ENCODE data around the gene SLC41A2. TPM values are rescaled to one million over a fixed set of nuclear protein-coding genes. Genes with fewer than 3 reads are reported as not detected.

Gene SLC41A2
- polyA plus RNA-seq, 2 of the 4 experiments (the other 2 are of a cell fraction), result 14.6 to 14.8 TPM

DNA sequence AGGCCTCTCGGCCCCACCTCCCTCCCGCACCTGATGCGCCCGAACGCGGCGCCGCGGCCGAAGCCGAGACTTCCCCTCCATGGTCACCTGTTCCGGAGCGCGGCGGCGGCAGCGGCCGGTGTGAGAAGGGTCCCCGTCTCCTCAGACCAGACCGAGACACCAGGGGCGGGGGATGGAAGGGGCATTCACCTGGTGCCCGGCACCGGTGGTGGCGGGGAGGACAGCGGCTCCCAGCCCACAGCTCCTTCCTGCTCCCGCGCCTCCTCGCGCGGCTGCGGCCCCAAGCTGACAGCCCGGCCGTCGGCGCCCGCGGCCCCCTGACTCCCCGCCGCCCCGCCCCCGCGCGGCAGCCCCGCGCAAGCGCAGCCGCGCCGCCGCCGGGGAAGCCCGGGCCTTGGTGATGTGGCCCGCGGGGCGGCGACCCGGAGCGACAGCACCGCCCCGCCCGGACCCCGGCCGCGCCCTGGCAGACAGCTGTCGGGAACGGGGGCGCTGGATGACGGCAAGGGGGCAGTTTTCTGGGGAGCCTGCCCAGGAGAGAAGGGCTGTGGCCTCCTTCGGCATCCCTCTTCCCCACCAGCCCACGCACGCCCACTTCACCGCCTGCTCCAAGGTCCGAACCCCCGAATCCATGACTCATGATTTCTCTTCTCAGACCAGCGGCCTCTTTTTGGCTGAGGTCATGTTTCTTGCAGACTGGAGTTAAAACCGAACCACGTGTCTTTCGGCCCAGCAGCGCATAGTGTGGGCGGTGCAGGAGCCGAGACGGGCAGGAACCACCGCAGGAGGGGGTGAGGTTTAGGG, at the start of gene SLC41A2 (continued):
- TF ChIP-seq, protein P1, sequence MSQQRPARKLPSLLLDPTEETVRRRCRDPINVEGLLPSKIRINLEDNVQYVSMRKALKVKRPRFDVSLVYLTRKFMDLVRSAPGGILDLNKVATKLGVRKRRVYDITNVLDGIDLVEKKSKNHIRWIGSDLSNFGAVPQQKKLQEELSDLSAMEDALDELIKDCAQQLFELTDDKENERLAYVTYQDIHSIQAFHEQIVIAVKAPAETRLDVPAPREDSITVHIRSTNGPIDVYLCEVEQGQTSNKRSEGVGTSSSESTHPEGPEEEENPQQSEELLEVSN (IDR thresholded peaks at IDR 0.05; ENCODE audit: borderline replicate concordance, low read depth), result no peak
- TF ChIP-seq SREBF2 (IDR thresholded peaks at IDR 0.05) (no peak), RFX5 (IDR thresholded peaks at IDR 0.05) (0 out of 2 replicates have a peak, but pooled peaks have one; percentile 31), SMC3 (IDR thresholded peaks at IDR 0.05) (no peak; the same call in 2 of the 3 replicates), EP300 (IDR thresholded peaks at IDR 0.05) (no peak), ZNF302 (CRISPR knock-in tag; IDR thresholded peaks at IDR 0.05) (no peak), KDM1A (IDR thresholded peaks at IDR 0.05; ENCODE audit: low read depth) (no peak), RARB (CRISPR knock-in tag; IDR thresholded peaks at IDR 0.05) (no peak), CBX8 (IDR thresholded peaks at IDR 0.05) (no peak), PHF8 (IDR thresholded peaks at IDR 0.05; ENCODE audit: borderline replicate concordance, low read depth) (peak; percentile 85; the same call in 1 of the 2 replicates), TP53 (CRISPR knock-in tag; IDR thresholded peaks at IDR 0.05) (no peak), JUN (IDR thresholded peaks at IDR 0.05) (peak; percentile 53 to 78; a peak in 3 of 5 replicates), HOXA7 (CRISPR knock-in tag; IDR thresholded peaks at IDR 0.05) (no peak), FOXS1 (CRISPR knock-in tag; IDR thresholded peaks at IDR 0.05) (no peak), MYC (IDR thresholded peaks at IDR 0.05; ENCODE audit: borderline replicate concordance, low read length) (peak; percentile 91; the same call in 1 of the 2 replicates), CBX2 (IDR thresholded peaks at IDR 0.05; ENCODE audit: borderline replicate concordance, low read depth) (no peak), ESRRA (IDR thresholded peaks at IDR 0.05; ENCODE audit: borderline replicate concordance, low read length) (no peak), NPAS2 (CRISPR knock-in tag; IDR thresholded peaks at IDR 0.05; ENCODE audit: borderline replicate concordance) (no peak)
- TF ChIP-seq, protein P2, sequence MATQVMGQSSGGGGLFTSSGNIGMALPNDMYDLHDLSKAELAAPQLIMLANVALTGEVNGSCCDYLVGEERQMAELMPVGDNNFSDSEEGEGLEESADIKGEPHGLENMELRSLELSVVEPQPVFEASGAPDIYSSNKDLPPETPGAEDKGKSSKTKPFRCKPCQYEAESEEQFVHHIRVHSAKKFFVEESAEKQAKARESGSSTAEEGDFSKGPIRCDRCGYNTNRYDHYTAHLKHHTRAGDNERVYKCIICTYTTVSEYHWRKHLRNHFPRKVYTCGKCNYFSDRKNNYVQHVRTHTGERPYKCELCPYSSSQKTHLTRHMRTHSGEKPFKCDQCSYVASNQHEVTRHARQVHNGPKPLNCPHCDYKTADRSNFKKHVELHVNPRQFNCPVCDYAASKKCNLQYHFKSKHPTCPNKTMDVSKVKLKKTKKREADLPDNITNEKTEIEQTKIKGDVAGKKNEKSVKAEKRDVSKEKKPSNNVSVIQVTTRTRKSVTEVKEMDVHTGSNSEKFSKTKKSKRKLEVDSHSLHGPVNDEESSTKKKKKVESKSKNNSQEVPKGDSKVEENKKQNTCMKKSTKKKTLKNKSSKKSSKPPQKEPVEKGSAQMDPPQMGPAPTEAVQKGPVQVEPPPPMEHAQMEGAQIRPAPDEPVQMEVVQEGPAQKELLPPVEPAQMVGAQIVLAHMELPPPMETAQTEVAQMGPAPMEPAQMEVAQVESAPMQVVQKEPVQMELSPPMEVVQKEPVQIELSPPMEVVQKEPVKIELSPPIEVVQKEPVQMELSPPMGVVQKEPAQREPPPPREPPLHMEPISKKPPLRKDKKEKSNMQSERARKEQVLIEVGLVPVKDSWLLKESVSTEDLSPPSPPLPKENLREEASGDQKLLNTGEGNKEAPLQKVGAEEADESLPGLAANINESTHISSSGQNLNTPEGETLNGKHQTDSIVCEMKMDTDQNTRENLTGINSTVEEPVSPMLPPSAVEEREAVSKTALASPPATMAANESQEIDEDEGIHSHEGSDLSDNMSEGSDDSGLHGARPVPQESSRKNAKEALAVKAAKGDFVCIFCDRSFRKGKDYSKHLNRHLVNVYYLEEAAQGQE (IDR thresholded peaks at IDR 0.05), result no peak
- TF ChIP-seq, protein P3, sequence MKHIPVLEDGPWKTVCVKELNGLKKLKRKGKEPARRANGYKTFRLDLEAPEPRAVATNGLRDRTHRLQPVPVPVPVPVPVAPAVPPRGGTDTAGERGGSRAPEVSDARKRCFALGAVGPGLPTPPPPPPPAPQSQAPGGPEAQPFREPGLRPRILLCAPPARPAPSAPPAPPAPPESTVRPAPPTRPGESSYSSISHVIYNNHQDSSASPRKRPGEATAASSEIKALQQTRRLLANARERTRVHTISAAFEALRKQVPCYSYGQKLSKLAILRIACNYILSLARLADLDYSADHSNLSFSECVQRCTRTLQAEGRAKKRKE (CRISPR knock-in tag; IDR thresholded peaks at IDR 0.05; ENCODE audit: low read depth), result no peak
- TF ChIP-seq, protein P4, sequence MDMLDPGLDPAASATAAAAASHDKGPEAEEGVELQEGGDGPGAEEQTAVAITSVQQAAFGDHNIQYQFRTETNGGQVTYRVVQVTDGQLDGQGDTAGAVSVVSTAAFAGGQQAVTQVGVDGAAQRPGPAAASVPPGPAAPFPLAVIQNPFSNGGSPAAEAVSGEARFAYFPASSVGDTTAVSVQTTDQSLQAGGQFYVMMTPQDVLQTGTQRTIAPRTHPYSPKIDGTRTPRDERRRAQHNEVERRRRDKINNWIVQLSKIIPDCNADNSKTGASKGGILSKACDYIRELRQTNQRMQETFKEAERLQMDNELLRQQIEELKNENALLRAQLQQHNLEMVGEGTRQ (IDR thresholded peaks at IDR 0.05), result peak; percentile 79
- TF ChIP-seq, protein P5, sequence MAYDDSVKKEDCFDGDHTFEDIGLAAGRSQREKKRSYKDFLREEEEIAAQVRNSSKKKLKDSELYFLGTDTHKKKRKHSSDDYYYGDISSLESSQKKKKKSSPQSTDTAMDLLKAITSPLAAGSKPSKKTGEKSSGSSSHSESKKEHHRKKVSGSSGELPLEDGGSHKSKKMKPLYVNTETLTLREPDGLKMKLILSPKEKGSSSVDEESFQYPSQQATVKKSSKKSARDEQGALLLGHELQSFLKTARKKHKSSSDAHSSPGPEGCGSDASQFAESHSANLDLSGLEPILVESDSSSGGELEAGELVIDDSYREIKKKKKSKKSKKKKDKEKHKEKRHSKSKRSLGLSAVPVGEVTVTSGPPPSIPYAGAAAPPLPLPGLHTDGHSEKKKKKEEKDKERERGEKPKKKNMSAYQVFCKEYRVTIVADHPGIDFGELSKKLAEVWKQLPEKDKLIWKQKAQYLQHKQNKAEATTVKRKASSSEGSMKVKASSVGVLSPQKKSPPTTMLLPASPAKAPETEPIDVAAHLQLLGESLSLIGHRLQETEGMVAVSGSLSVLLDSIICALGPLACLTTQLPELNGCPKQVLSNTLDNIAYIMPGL (CRISPR knock-in tag; IDR thresholded peaks at IDR 0.05; ENCODE audit: borderline replicate concordance), result no peak; the same call in 1 of the 2 replicates
